WTC11 (cell line): ENCODE results near the gene SUPT4H1. TPM values are rescaled to one million over a fixed set of nuclear protein-coding genes. Genes with fewer than 3 reads are reported as not detected.

ENCODE experiments used
- ATAC-seq: fragments of 200-7000 bp; cut with Tn5 transposase; 2 replicates; pipeline ENCODE4 v1.10.0; 2021; ENCODE audit warnings: mild to moderate bottlenecking, moderate library complexity
- CTCF ChIA-PET: fragments of 300-600 bp; sonication (Branson Sonifier 250); formaldehyde crosslinking; loops from one replicate; lab custom pipeline; 2021; ENCODE audit warnings: antibody characterized with exemption; lab: Charles Lee
- POLR2A ChIA-PET: fragments of 350-600 bp; sonication (Branson Sonifier 250); formaldehyde crosslinking; loops from one replicate; lab custom pipeline; 2021; ENCODE audit warnings: antibody characterized with exemption; lab: Charles Lee
- DNase-seq: peaks from one replicate; pipeline ENCODE4 v3.0.0; 2021; ENCODE audit warnings: low spot score
- H3K27ac Mint-ChIP-seq: 2 replicates; pipeline ENCODE4 v1.8.0; 2021; ENCODE audit warnings: mixed read lengths
- H3K27me3 Mint-ChIP-seq: 2 replicates; pipeline ENCODE4 v1.8.0; 2021; ENCODE audit warnings: low read depth, mild to moderate bottlenecking, moderate library complexity, mixed read lengths
- H3K36me3 Mint-ChIP-seq: 2 replicates; pipeline ENCODE4 v1.8.0; 2021; ENCODE audit warnings: mixed read lengths
- H3K4me1 Mint-ChIP-seq: 2 replicates; pipeline ENCODE4 v1.8.0; 2022; ENCODE audit warnings: mixed read lengths
- H3K4me3 Mint-ChIP-seq: 2 replicates; pipeline ENCODE4 v1.8.0; 2021; ENCODE audit warnings: mild to moderate bottlenecking, moderate library complexity, mixed read lengths
- H3K9me3 Mint-ChIP-seq: 2 replicates; pipeline ENCODE4 v1.8.0; 2021; ENCODE audit warnings: mixed read lengths
- CREB1 ChIP-seq: sonication (generic); formaldehyde crosslinking; IDR thresholded peaks from 2 replicates; pipeline ENCODE4 v1.8.0; 2023; ENCODE audit warnings: mild to moderate bottlenecking, missing genetic modification reagents
- CTCF ChIP-seq: fragments of 200-600 bp; IDR thresholded peaks from 2 replicates; pipeline ENCODE4 v1.8.0; 2022; ENCODE audit warnings: antibody characterized with exemption
- E2F5 ChIP-seq: sonication (generic); formaldehyde crosslinking; IDR thresholded peaks from 2 replicates; pipeline ENCODE4 v1.8.1; 2022; ENCODE audit warnings: mild to moderate bottlenecking, moderate library complexity, missing genetic modification reagents
- JUN ChIP-seq: sonication (generic); formaldehyde crosslinking; IDR thresholded peaks from 2 replicates; pipeline ENCODE4 v1.8.0; 2023; ENCODE audit warnings: mild to moderate bottlenecking, missing genetic modification reagents
- NFYB ChIP-seq: sonication (generic); formaldehyde crosslinking; conservative IDR thresholded peaks from 2 replicates; pipeline ENCODE4 v1.8.0; 2022; ENCODE audit warnings: low read depth, missing genetic modification reagents
- NR3C1 ChIP-seq: sonication (generic); formaldehyde crosslinking; conservative IDR thresholded peaks from 2 replicates; pipeline ENCODE4 v1.8.1; 2023; ENCODE audit warnings: low read depth, mild to moderate bottlenecking, missing genetic modification reagents
- SMAD3 ChIP-seq: sonication (generic); formaldehyde crosslinking; IDR thresholded peaks from 2 replicates; pipeline ENCODE4 v1.8.0; 2022; ENCODE audit warnings: missing genetic modification reagents, mild to moderate bottlenecking, borderline replicate concordance
- USF1 ChIP-seq: sonication (generic); formaldehyde crosslinking; IDR thresholded peaks from 2 replicates; pipeline ENCODE4 v1.8.0; 2022; ENCODE audit warnings: mild to moderate bottlenecking, missing genetic modification reagents
- ZNF532 ChIP-seq: fragments of 250-450 bp; sonication (Bioruptor Pico); IDR thresholded peaks from 2 replicates; pipeline ENCODE4 v1.9.0; 2021; ENCODE audit warnings: mild to moderate bottlenecking, borderline replicate concordance
- total RNA-seq: library from RNA; stranded (reverse); gene quantifications from 3 replicates; pipeline ENCODE4 v1.2.3, GENCODE V29; 2021
- TF ChIP-seq, protein P1 (sequence below): sonication (generic); formaldehyde crosslinking; IDR thresholded peaks from 2 replicates; pipeline ENCODE4 v1.8.0; 2022; ENCODE audit warnings: mild to moderate bottlenecking, missing genetic modification reagents
- TF ChIP-seq, protein P2 (sequence below): sonication (generic); formaldehyde crosslinking; IDR thresholded peaks from 2 replicates; pipeline ENCODE4 v1.8.0; 2022; ENCODE audit warnings: mild to moderate bottlenecking, missing genetic modification reagents

Gene SUPT4H1
- total RNA-seq, 1 experiment from 2014 or later, result 85.5 TPM

DNA sequence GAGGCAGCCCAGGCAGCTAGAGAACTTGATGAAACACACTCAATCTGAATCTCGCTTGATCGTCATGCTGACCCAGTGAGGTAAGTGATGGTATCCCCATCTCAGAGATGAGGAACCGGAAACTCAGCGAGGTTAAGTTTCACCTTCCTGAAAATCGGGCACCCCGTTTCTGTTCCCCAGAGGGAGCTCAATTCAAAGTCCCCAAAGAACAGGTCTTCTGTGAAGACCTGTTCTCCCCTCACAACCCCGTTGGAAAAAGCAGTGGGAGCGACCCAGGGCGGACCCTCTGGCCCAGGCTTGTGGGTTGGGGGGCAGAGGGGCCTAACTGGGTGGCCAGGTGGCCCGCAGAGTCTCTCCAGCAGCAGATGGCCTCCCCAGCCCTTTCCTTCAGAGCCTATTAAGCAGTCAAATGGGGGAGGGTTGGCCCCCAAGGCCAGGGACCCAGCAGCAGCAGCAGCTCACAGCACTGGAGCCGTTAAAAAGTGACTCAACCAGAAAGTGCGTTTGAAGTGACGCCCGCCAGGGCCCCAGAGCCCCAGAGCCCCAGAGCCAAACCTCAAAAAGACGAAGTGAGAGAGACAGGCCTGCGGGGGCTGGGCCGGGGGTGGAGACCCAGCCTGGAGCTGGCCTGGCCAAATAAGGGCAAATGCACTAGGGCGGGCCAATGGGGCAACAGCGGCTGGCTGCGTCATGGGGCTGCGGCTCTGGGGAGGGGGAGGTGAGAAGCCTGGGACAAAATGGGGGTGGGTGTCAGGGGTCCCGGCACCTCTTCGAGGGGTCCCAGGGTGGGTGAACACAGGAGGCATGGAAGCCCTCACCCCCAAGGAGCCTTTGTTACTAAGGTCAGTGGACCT lies 14.2 kb downstream of the SUPT4H1 start:
- TF ChIP-seq, protein P1, sequence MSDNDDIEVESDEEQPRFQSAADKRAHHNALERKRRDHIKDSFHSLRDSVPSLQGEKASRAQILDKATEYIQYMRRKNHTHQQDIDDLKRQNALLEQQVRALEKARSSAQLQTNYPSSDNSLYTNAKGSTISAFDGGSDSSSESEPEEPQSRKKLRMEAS, result peak; percentile 81
- peak; percentile 64 for TF ChIP-seq NFYB (CRISPR knock-in tag)
- TF ChIP-seq, protein P2, sequence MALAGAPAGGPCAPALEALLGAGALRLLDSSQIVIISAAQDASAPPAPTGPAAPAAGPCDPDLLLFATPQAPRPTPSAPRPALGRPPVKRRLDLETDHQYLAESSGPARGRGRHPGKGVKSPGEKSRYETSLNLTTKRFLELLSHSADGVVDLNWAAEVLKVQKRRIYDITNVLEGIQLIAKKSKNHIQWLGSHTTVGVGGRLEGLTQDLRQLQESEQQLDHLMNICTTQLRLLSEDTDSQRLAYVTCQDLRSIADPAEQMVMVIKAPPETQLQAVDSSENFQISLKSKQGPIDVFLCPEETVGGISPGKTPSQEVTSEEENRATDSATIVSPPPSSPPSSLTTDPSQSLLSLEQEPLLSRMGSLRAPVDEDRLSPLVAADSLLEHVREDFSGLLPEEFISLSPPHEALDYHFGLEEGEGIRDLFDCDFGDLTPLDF (CRISPR knock-in tag), result 0 out of 2 replicates have a peak, but pooled peaks have one; percentile 64
- peak; percentile 49; the same call in 1 of the 2 replicates for TF ChIP-seq E2F5 (CRISPR knock-in tag)
- peak; percentile 50; the same call in 1 of the 2 replicates for TF ChIP-seq CREB1 (CRISPR knock-in tag)
- TF ChIP-seq JUN (CRISPR knock-in tag), result no peak
- no peak; the same call in 1 of the 2 replicates for TF ChIP-seq USF1
- TF ChIP-seq SMAD3 (CRISPR knock-in tag), result no peak
- H3K36me3 Mint-ChIP-seq, result no peaks in the 10 kb centered on the region
- no peaks in the 10 kb centered on the region for H3K9me3 Mint-ChIP-seq
- DNase-seq, result peak; percentile 84
- POLR2A ChIA-PET, result interaction anchor here (0.6 to 5.3 kb wide), 11 partner anchors 10 to 805 kb away, joined by 3 to 61 read pairs (median 5); partner anchors contain the start of genes RNF43 and SUPT4H1
- H3K4me3 Mint-ChIP-seq, result 0 out of 2 replicates have a peak overlapping the region, but pooled peaks have one; percentile 14
- CTCF ChIA-PET, result interaction anchor here (0.7 to 5.8 kb wide), 12 partner anchors 11 to 108 kb away, joined by 3 to 36 read pairs (median 6); partner anchors contain the start of genes RNF43, SUPT4H1 and TSPOAP1
- no peaks in the 10 kb centered on the region; the same call in 1 of the 2 replicates for H3K27me3 Mint-ChIP-seq
- H3K4me1 Mint-ChIP-seq, result peaks cover 45% of the 10 kb centered on the region
- H3K27ac Mint-ChIP-seq, result peak overlapping the region; percentile 88
- ATAC-seq, result peak; percentile 84

DNA sequence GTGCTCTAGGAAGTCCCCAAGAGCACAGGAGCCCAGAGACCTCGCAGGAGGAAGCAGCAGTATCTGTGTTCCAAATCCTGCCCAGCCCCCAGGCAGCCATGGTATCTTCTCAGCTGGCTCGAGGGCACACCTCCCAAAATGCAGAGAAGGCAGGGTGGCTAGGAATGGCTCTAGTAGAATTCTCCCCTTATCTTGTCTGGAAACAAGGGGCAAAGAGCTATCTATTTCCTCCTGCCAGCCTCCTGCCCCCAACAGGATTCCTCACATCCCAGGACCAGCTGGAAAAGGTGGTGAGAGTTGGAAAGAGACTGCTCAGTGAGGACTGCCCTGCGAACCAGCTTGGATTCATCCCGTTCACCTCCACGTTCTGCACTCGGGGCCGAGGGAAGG lies 14.8 kb downstream of the SUPT4H1 start:
- DNase-seq, result no peak
- peaks cover 47% of the 10 kb centered on the region for H3K4me1 Mint-ChIP-seq
- peak overlapping the region; percentile 88 for H3K27ac Mint-ChIP-seq
- ATAC-seq, result no peak
- 0 out of 2 replicates have a peak overlapping the region, but pooled peaks have one; percentile 12 for H3K4me3 Mint-ChIP-seq
- 0 out of 2 replicates have a peak, but pooled peaks have one; percentile 49 for TF ChIP-seq ZNF532 (CRISPR knock-in tag)
- TF ChIP-seq NR3C1 (CRISPR knock-in tag), result no peak
- no peak for TF ChIP-seq CTCF
- TF ChIP-seq, all 79 proteins: peak for 1
- H3K9me3 Mint-ChIP-seq, result no peaks in the 10 kb centered on the region
- CTCF ChIA-PET, result interaction anchor here (0.6 to 5.8 kb wide), 10 partner anchors 10 to 80 kb away, joined by 3 to 36 read pairs (median 8); partner anchors contain the start of genes RNF43, SUPT4H1 and TSPOAP1
- no peaks in the 10 kb centered on the region; the same call in 1 of the 2 replicates for H3K27me3 Mint-ChIP-seq
- POLR2A ChIA-PET, result interaction anchor here (0.6 to 5.3 kb wide), 8 partner anchors 10 to 677 kb away, joined by 3 to 61 read pairs (median 6); partner anchors contain the start of genes RNF43 and SUPT4H1
- H3K36me3 Mint-ChIP-seq, result no peaks in the 10 kb centered on the region
